Type B pancreatic cell (in vitro differentiated cells): ENCODE results near the gene ZNF85. TPM values are rescaled to one million over a fixed set of nuclear protein-coding genes. Genes with fewer than 3 reads are reported as not detected.

Source experiments
- DNase-seq: peaks from one replicate; pipeline ENCODE4 v3.0.0; 2021; ENCODE audit warnings: mixed read lengths; ENCODE audit not compliant: unreplicated experiment; ENCODE audit errors: extremely low spot score
- H3K27ac Mint-ChIP-seq: 2 replicates; pipeline ENCODE4 v1.8.0; 2021; ENCODE audit warnings: mild to moderate bottlenecking, mixed read lengths
- H3K27me3 Mint-ChIP-seq: 2 replicates; pipeline ENCODE4 v1.8.0; 2021; ENCODE audit warnings: mixed read lengths
- H3K36me3 Mint-ChIP-seq: 2 replicates; pipeline ENCODE4 v1.8.0; 2021; ENCODE audit warnings: mixed read lengths
- H3K4me1 Mint-ChIP-seq: one replicate; pipeline ENCODE4 v1.8.0; 2021; ENCODE audit warnings: mixed read lengths; ENCODE audit not compliant: unreplicated experiment
- H3K4me3 Mint-ChIP-seq: 2 replicates; pipeline ENCODE4 v1.8.0; 2021; ENCODE audit warnings: mild to moderate bottlenecking, mixed read lengths
- H3K9me3 Mint-ChIP-seq: 2 replicates; pipeline ENCODE4 v1.8.0; 2021; ENCODE audit warnings: mixed read lengths
- long read RNA-seq: library from polyadenylated mRNA; unstranded; transcript quantifications from one replicate; pipeline ENCODE4 v2.0.0, GENCODE V29; 2020
- total RNA-seq: library from RNA; stranded (reverse); gene quantifications from 2 replicates; pipeline ENCODE4 v1.2.1, GENCODE V29; 2021; ENCODE audit warnings: low replicate concordance
- TF ChIP-seq, protein P1 (sequence below): fragments of 200-600 bp; sonication (generic); conservative IDR thresholded peaks from 2 replicates; pipeline ENCODE4 v1.5.0; 2021; ENCODE audit warnings: antibody characterized with exemption, mild to moderate bottlenecking

ZNF85 gene
- total RNA-seq: 12.3 and 21.7 TPM in 2 replicates
- long read RNA-seq, transcript ZNF85-202 (4 exons, 2,296 nt): minor isoform, 11 of 38 reads
- long read RNA-seq, transcript ZNF85-201 (4 exons, 1,531 nt): major isoform, 18 of 38 reads
- long read RNA-seq, partial matches to known transcripts: 0 of 38 reads
- long read RNA-seq, other reads (novel, unspliced or antisense): 5 of 38 reads

DNA sequence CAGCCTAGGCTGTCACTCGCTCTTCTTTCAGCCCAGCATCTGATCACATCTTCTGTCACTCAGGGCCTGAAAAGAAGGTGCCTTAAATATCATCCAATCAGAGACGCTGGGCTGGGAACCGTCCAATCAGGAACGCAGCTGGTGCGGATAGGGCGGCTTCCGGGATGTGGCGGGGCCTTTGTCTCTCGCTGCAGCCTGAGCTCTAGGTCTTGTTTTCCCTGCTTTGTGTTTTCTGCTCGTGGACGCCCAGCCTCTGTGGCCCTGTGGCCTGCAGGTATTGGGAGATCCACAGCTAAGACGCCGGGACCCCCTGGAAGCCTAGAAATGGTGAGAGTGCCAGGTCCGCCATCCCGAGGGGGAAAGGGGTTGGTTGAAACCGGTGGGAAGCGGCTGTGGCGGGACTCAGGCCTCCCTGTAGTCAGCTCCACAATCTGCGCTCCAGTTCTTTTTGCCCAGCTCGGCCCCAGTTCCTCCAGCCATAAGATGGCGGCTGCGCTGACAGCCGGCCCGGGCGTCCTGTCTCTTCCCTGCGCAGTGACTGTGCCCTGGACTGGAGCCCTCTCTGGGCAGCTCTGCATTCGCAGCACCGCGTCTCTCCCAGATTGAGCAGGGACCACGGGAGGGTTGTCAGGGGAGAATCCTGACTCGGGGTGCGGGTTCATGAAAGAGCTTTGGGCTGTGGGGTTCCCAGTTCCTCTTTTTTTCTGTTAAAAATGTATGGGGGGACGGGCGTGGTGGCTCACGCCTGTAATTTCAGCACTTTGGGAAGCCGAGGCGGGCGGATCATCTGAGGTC is at the start of gene ZNF85:
ZNF85 (plus strand) TSS at position 175 of the 795 bp plus-strand sequence; CDS start at position 325, 150 bp downstream.
- H3K27me3 Mint-ChIP-seq: no peaks in the 10 kb centered on the region

DNA sequence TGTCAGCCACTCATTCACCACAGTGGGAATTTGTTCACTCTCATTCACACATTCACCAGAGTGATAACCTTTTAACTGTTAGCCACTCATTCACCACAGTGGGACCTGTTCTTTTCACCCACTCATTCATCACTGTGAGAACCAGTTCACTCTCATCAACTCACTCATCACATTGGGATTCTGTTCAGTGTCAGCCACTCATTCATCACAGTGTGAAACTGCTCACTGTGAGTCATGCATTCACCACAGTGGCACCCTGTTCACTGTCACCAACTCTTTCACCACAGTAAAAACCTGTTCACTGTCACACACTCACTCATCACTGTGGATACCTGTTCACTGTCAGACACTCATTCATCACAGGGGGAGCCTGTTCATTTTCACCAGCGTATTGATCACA is 43.5 kb upstream of the ZNF85 start:
- Mint-ChIP-seq H3K4me3 (no peak overlapping the region), H3K4me1 (no peaks in the 10 kb centered on the region), H3K27ac (no peak overlapping the region), H3K36me3 (peaks cover 3% of the 10 kb centered on the region), H3K9me3 (peaks cover 36% of the 10 kb centered on the region), H3K27me3 (no peaks in the 10 kb centered on the region)
- TF ChIP-seq, protein P1, sequence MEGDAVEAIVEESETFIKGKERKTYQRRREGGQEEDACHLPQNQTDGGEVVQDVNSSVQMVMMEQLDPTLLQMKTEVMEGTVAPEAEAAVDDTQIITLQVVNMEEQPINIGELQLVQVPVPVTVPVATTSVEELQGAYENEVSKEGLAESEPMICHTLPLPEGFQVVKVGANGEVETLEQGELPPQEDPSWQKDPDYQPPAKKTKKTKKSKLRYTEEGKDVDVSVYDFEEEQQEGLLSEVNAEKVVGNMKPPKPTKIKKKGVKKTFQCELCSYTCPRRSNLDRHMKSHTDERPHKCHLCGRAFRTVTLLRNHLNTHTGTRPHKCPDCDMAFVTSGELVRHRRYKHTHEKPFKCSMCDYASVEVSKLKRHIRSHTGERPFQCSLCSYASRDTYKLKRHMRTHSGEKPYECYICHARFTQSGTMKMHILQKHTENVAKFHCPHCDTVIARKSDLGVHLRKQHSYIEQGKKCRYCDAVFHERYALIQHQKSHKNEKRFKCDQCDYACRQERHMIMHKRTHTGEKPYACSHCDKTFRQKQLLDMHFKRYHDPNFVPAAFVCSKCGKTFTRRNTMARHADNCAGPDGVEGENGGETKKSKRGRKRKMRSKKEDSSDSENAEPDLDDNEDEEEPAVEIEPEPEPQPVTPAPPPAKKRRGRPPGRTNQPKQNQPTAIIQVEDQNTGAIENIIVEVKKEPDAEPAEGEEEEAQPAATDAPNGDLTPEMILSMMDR: no peak
- no peak for DNase-seq

More for the DNA sequence above, at the start of gene ZNF85:
- peak; percentile 91 for DNase-seq
- Mint-ChIP-seq H3K4me3 (peak within 1 kb of the TSS; percentile 98), H3K36me3 (peaks cover 23% of the 10 kb centered on the region), H3K27ac (peak within 1 kb of the TSS; percentile 99), H3K4me1 (peaks cover 12% of the 10 kb centered on the region), H3K9me3 (no peaks in the 10 kb centered on the region)
- TF ChIP-seq, protein P1: no peak

DNA sequence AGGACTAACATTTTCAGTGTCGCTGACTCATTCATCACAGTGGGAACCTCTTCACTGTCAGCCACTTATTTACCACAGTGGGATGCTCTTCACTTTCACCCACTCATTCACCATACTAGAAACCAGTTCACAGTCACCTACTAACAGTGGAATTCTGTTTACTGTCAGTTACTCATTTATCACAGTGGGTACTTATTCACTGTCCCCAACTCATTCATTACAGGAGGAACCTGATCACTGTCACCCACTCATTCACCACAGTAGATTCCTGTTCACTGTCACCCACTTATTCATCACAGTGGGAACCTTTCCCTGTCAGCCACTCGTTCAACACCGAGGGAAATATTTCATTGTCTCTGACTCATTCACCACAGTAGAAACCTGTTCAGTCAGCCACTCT is 10.1 kb upstream of the ZNF85 start:
- Mint-ChIP-seq H3K9me3 (peaks cover 47% of the 10 kb centered on the region), H3K27ac (no peak overlapping the region), H3K36me3 (no peaks in the 10 kb centered on the region), H3K27me3 (no peaks in the 10 kb centered on the region), H3K4me3 (no peak overlapping the region), H3K4me1 (no peaks in the 10 kb centered on the region)
- no peak for DNase-seq
- TF ChIP-seq, protein P1: no peak

DNA sequence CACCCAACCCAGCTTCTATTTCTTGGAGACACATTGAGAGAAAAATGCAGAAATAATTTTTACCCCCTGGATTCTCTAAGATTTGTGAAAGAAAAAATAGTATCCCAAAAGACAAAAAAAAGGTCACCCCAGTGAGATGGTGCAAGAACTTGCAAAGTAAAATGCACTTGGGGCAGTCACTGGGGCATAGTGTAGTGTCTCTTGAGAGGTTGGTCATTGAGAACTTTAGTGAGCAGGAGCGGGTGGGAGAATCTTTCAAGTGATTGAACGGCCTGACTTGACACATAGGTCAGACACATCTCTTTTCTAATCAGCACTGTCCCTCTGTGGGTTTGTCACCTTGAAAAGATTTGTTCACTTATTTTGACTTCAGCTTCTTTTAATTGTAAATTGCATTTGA is 2.4 kb downstream of the ZNF85 start:
- H3K4me3 Mint-ChIP-seq: peak overlapping the region; percentile 6

DNA sequence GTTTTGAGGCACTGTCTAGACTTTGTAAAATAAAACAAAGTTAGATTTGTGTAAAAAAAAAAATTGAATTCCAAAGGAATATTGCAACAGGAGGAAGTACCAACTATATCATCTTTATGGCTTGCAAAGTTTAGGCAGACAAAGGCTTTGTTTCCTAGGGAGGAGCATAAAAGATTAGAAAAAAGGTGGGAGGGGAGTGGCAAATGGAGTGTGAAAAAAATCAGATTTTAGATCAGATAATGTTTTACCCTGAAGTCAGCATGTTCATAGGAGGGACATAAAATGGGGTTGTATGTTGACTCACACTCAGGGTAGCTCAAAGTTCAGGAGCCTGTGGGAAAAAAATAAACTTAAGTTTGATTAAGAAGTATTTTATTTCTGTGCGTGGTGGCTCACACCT is 3.7 kb downstream of the ZNF85 start:
- no peak for DNase-seq
- Mint-ChIP-seq H3K27ac (no peak overlapping the region), H3K4me3 (no peak overlapping the region), H3K36me3 (peaks cover 34% of the 10 kb centered on the region), H3K27me3 (no peaks in the 10 kb centered on the region), H3K4me1 (peaks cover 12% of the 10 kb centered on the region), H3K9me3 (no peaks in the 10 kb centered on the region)
- TF ChIP-seq, protein P1: no peak

More for the DNA sequence above, 2.4 kb downstream of the ZNF85 start:
- Mint-ChIP-seq H3K4me1 (peaks cover 12% of the 10 kb centered on the region), H3K9me3 (no peaks in the 10 kb centered on the region), H3K36me3 (peaks cover 30% of the 10 kb centered on the region), H3K27ac (no peak overlapping the region), H3K27me3 (no peaks in the 10 kb centered on the region)
- DNase-seq: no peak
- TF ChIP-seq, protein P1: no peak
